Epithelial cell of prostate (primary cell): ENCODE results near the gene AK2.
"Not testable (repeated sequence)": the region's sequence is repeated elsewhere in the genome, so short reads cannot be mapped to it uniquely, and the experiment has no call there.

Experiments
- DNase-seq: peaks from one replicate; pipeline ENCODE4 v3.0.0-alpha.2; 2011; ENCODE audit warnings: low read depth, low spot score
- H3K27ac ChIP-seq: fragments of 450-650 bp; 2 replicates; pipeline ENCODE4 v1.5.1; 2017; ENCODE audit warnings: mild to moderate bottlenecking

Gene AK2

DNA sequence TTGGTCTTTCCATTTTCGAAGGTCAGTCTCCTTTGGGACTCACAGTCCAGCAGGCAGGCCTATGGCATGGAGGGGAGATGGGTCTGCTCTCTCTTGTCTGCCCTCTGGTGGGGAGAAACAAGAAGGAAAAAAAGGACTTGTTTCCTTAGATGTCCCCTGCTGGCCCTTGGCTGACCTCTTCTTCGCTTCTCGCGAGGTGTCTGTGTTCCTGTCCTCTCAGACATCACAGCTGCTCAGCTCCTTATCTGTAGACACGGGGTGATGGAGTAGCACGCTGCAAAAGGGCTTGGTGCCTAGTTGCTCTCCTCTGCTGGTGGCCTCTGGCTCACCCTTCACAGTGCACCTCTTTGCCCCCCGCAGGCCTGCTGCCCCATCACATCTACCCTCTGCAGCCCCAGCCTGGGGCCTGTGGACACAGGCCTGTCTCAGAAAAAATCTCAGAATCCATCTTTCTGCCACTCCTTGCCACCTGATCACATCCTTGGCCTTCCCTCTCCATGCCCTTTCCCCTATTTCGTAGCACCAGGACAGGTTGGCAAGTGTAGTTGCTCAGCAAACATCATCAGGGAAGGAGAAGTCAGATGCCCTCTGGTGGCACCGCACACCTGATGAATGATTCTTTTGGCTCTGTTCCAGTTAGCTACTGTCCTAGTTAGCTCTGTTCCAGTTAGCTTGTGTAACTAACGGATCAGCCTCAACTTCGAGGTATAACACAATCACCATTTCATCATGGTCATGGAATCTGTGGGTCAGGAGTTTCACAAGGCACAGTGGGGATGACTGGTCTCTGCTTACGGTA is 18.7 kb upstream of the AK2 start:
- H3K27ac ChIP-seq, result no peak overlapping the region
- peak; percentile 39 for DNase-seq

GRCh38 chr1:33050221-33051076 is 13.8 kb upstream of the AK2 start:
- DNase-seq, result peak; percentile 75
- H3K27ac ChIP-seq, result peak overlapping the region; percentile 92

DNA sequence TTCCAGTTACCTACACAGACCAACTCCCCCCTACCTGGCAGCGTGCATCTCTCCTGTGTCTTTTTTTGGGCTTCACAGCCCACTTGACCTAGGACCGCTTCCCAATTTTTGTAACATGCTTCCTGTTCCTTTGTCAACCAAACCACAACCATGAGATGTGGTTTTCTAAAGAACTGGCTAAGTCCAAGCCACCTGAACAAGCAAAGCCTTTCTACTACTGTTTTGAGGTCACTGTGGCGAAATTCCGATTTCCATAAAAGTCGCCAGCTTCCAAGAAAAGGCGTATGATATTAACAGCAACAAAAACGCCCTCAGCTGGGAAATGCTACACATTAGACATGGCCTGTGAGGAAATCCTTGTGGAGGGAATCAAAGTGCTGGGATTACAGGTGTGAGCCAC is 12.7 kb upstream of the AK2 start:
- peak overlapping the region; percentile 92 for H3K27ac ChIP-seq
- no peak for DNase-seq

GRCh38 chr1:33048426-33048825 is 11.7 kb upstream of the AK2 start:
- DNase-seq, result no peak
- H3K27ac ChIP-seq, result peak overlapping the region; percentile 92

- H3K27ac ChIP-seq, result peak overlapping the region; percentile 92
- no peak for DNase-seq
Observed at GRCh38 chr1:33047839-33048305, 11.2 kb upstream of the AK2 start.

DNA sequence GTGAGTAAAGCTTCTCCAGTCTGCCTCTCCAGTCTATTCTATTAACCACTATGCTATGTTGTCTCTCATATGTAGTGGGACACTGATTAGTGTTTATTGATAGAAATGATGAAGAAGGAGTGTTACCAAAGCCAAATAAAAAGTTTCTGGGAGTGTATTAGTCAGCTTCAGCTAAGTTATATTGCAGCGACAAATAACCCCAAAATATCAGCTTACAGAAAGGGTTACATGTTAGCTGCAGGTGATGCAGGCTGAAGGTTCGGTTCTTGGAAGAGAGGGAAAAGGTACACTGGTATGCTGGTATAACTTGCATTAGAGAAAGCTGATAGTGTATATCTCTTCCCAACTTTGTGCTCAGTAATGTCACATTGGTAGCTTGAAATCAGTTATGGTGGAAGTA is 10.6 kb upstream of the AK2 start:
- peak overlapping the region; percentile 92 for H3K27ac ChIP-seq
- DNase-seq, result no peak

- DNase-seq, H3K27ac ChIP-seq: not testable (repeated sequence)
Observed at GRCh38 chr1:33046234-33046633, 9.6 kb upstream of the AK2 start.

- no peak for DNase-seq
- H3K27ac ChIP-seq, result no peak overlapping the region
Observed at GRCh38 chr1:33045814-33046213, 9.1 kb upstream of the AK2 start.

DNA sequence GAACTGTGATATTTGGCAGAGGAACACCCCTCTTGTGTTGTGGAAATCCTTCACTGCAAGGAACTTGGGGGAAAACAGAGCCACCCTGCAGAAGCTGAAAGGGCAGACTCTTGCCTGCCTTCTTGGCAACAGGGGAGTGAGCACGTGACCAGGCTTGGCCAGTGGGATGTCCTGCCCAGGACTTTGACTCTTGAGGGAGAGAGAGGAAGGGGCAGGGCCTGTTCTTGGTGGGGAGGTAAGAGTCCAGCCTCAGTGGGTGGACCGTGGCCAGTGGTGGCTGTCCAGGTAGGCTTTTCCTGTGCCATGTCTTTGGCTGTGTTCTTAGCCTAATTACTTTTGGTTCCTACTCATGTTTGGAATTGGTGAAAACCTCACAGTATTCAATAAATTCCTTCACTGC is 8.6 kb upstream of the AK2 start:
- DNase-seq, result no peak
- no peak overlapping the region for H3K27ac ChIP-seq

DNA sequence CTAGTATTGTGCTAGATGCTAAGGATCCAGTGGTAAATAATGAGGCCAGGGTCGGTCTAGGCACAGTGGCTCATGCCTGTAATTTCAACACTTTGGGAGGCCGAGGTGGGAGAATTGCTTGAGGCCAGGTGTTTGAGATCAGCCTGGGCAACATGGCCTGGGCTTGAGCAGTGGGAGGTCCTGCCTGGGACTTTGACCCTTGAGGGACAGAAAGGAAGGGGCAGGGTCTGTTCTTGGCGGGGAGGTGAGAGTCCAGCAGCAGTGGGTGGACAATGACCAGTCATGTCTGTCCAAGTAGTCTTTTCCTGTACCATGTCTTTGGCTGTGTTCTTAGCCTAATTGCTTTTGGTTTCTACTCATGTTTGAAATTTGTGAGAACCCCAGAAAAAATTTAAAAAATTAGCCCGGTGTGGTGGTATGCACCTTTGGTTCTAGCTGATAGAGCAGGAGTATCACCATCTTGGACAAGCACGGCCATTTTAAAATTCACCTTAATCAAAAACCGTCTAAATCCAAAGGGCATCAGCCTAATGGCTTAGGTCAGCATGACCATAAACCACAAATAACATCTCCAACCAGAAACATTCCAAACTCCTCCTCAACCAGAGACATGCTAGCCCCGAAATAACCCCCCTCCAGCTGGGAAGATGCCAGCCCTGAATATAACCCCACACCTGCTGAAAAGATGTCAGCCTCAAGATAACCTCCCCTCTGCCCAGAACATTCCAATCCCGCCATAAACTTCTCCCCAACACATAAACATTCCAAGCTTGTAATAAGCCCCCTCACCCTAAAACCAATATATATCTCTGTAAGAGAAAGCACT is 6.8 kb upstream of the AK2 start:
- H3K27ac ChIP-seq, result no peak overlapping the region
- no peak for DNase-seq

DNA sequence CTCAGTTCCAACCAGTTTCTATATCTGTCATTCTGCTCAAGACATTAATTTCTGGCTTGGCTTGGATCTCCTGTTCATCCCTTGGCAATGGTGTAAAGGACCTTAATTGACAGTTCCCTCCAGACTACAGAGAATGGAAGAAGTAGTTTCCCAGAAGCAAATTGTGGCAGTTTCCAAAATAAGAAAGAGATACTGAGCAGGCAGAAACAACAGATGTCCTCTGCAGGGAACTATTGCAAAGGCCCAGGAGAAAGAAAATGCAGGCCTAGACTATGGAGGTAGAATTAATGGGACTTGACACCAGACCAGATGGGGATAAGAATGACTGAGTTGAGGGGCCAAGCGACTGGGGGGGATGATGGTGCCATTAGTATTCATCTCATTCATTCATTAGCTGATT is 6.1 kb upstream of the AK2 start:
- H3K27ac ChIP-seq, result no peak overlapping the region
- no peak for DNase-seq

DNA sequence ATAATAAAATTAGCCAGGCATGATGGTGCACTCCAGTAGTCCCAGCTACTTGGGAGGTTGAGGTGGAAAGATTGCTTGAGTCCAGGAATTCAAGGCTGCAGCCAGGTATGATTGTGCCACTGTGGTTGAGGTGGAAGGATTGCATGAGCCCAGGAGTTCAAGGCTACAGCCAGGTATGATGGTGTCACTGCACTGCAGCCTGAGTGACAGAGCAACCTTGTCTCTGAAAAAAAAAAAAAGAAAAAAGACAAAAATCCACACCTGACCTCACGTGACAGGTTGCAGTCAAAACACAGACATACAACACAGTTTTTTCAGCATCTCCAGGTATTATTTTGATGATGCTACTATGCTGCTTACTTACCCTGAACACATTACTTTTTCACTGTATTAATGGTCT is 4.3 kb upstream of the AK2 start:
- no peak overlapping the region for H3K27ac ChIP-seq
- DNase-seq, result no peak

- H3K27ac ChIP-seq, result no peak overlapping the region
Observed at GRCh38 chr1:33039840-33040239, 3.2 kb upstream of the AK2 start.

GRCh38 chr1:33036051-33036525 is 595 bp downstream of the AK2 start:
- H3K27ac ChIP-seq, result peak overlapping the region; percentile 62
- DNase-seq, result no peak

More at GRCh38 chr1:33039840-33040239, 3.2 kb upstream of the AK2 start:
- DNase-seq, result no peak

DNA sequence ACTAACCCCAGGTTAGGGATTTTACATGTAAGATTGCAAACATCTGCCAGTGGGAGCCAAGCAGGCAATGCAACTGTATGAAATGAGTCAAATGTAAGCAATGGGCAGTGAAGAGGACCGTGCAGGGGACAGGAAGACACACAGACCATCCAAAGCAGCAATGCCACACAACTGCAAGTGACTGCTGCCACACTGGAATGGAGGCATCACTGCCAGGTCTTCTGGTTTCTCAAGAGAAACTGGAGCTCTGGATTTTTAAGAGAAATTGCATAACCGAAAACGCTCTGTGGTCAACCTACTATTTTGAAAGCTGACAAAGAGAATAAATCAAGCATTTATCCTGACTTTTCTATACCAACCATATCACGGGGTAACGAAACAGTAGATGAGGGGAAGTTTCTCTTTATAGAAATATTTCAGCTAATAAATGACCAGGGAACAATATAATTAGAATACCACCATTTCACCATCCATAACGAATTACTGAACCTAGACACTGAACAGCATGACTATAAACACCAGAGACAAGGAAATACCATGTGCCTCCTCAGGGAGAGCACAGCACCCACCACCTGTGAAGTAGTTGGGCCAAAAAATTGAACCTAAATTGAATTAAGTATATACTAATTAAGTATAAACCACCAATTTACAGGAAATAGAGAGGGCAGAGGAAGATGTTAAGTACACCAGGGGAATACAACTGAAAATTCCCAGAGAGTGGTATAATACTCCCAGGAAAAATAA is 4.4 kb downstream of the AK2 start:
- H3K27ac ChIP-seq, result no peak overlapping the region
- DNase-seq, result no peak

GRCh38 chr1:33031506-33031905 is 5.2 kb downstream of the AK2 start:
- no peak for DNase-seq
- H3K27ac ChIP-seq, result no peak overlapping the region

- H3K27ac ChIP-seq, result no peak overlapping the region
- DNase-seq, result no peak
Observed at GRCh38 chr1:33030575-33030974, 6.1 kb downstream of the AK2 start.

DNA sequence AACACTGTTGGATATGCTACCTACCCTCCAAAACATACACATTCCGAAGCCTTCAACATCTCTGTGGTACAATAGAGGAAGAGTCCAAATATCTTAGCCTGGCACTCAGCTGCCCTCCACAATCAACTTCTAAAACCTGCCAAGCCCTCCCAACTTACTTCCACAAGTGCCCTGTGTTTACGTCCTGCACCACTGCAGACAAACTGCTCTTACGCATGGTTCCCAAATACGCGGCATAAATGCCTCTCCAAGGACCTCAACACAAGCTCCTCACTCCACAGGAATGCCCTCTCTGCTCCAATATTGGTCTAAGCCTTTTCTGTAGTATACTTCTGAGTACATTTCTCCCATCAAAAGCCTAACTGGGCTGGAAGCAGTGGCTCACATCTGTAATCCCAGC is 6.8 kb downstream of the AK2 start:
- H3K27ac ChIP-seq, result no peak overlapping the region
- no peak for DNase-seq

- no peak overlapping the region for H3K27ac ChIP-seq
- no peak for DNase-seq
Observed at GRCh38 chr1:33029209-33029608, 7.5 kb downstream of the AK2 start.

- H3K27ac ChIP-seq, result peak overlapping the region; percentile 32
- no peak for DNase-seq
Observed at GRCh38 chr1:33025761-33026160, 10.9 kb downstream of the AK2 start.
